ENCODE results near the gene CIDEB. TPM values are rescaled to one million over a fixed set of nuclear protein-coding genes. Genes with fewer than 3 reads are reported as not detected.
A peak's percentile ranks its signal among the peaks of the same experiment; 100 is the strongest.

CIDEB gene
- total and polyA plus RNA-seq, 2 of the 13 experiments (the other 11 are each of a cell fraction or from before 2014, with no cell fraction given) = 35.8 to 110 TPM

DNA sequence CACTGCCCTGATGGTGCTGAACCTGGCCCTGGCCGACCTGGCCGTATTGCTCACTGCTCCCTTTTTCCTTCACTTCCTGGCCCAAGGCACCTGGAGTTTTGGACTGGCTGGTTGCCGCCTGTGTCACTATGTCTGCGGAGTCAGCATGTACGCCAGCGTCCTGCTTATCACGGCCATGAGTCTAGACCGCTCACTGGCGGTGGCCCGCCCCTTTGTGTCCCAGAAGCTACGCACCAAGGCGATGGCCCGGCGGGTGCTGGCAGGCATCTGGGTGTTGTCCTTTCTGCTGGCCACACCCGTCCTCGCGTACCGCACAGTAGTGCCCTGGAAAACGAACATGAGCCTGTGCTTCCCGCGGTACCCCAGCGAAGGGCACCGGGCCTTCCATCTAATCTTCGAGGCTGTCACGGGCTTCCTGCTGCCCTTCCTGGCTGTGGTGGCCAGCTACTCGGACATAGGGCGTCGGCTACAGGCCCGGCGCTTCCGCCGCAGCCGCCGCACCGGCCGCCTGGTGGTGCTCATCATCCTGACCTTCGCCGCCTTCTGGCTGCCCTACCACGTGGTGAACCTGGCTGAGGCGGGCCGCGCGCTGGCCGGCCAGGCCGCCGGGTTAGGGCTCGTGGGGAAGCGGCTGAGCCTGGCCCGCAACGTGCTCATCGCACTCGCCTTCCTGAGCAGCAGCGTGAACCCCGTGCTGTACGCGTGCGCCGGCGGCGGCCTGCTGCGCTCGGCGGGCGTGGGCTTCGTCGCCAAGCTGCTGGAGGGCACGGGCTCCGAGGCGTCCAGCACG, 8.2 kb upstream of the CIDEB start (continued):
- peak; percentile 99 for TF ChIP-seq ZNF343 (CRISPR knock-in tag; IDR thresholded peaks at IDR 0.05)
- TF ChIP-seq IKZF4 (CRISPR knock-in tag; IDR thresholded peaks at IDR 0.05; ENCODE audit: borderline replicate concordance, low read depth, not compliant biosample characterization) = peak; percentile 100
- no peak for TF ChIP-seq BHLHE40 (IDR thresholded peaks at IDR 0.05; ENCODE audit: low read length)
- TF ChIP-seq, protein P1, sequence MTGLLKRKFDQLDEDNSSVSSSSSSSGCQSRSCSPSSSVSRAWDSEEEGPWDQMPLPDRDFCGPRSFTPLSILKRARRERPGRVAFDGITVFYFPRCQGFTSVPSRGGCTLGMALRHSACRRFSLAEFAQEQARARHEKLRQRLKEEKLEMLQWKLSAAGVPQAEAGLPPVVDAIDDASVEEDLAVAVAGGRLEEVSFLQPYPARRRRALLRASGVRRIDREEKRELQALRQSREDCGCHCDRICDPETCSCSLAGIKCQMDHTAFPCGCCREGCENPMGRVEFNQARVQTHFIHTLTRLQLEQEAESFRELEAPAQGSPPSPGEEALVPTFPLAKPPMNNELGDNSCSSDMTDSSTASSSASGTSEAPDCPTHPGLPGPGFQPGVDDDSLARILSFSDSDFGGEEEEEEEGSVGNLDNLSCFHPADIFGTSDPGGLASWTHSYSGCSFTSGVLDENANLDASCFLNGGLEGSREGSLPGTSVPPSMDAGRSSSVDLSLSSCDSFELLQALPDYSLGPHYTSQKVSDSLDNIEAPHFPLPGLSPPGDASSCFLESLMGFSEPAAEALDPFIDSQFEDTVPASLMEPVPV (CRISPR knock-in tag; IDR thresholded peaks at IDR 0.05) = peak; percentile 100
- TF ChIP-seq, protein P2, sequence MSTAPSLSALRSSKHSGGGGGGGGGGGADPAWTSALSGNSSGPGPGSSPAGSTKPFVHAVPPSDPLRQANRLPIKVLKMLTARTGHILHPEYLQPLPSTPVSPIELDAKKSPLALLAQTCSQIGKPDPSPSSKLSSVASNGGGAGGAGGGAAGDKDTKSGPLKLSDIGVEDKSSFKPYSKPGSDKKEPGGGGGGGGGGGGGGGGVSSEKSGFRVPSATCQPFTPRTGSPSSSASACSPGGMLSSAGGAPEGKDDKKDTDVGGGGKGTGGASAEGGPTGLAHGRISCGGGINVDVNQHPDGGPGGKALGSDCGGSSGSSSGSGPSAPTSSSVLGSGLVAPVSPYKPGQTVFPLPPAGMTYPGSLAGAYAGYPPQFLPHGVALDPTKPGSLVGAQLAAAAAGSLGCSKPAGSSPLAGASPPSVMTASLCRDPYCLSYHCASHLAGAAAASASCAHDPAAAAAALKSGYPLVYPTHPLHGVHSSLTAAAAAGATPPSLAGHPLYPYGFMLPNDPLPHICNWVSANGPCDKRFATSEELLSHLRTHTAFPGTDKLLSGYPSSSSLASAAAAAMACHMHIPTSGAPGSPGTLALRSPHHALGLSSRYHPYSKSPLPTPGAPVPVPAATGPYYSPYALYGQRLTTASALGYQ (CRISPR knock-in tag; IDR thresholded peaks at IDR 0.05) = peak; percentile 93
- peak; percentile 77; the same call in 1 of the 3 replicates for TF ChIP-seq MXI1 (IDR thresholded peaks at IDR 0.05; ENCODE audit: borderline replicate concordance, low read depth, low read length)
- TF ChIP-seq ZNF326 (CRISPR knock-in tag; IDR thresholded peaks at IDR 0.05; ENCODE audit: borderline replicate concordance) = no peak; the same call in 1 of the 2 replicates
- TF ChIP-seq HNF4A (CRISPR knock-in tag; IDR thresholded peaks at IDR 0.05) = peak; percentile 46
- TF ChIP-seq FOXP1 (IDR thresholded peaks at IDR 0.05) = no peak
- TF ChIP-seq FOXP1 (CRISPR knock-in tag; IDR thresholded peaks at IDR 0.05) = no peak
- peak; percentile 78 for TF ChIP-seq PHF5A (CRISPR knock-in tag; IDR thresholded peaks at IDR 0.05; ENCODE audit: low read depth, unreplicated experiment)
- peak; percentile 97 for TF ChIP-seq NRL (CRISPR knock-in tag; IDR thresholded peaks at IDR 0.05; ENCODE audit: borderline replicate concordance)
- TF ChIP-seq HDAC2 (CRISPR knock-in tag; IDR thresholded peaks at IDR 0.05) = peak; percentile 75
- TF ChIP-seq SUZ12 (IDR thresholded peaks at IDR 0.05; ENCODE audit: low read depth, low read length) = no peak
- peak; percentile 98; the same call in 1 of the 2 replicates for TF ChIP-seq ZNF235 (CRISPR knock-in tag; IDR thresholded peaks at IDR 0.05; ENCODE audit: borderline replicate concordance)
- peak; percentile 99 for TF ChIP-seq ZSCAN12 (CRISPR knock-in tag; IDR thresholded peaks at IDR 0.05)
- TF ChIP-seq ZNF772 (CRISPR knock-in tag; IDR thresholded peaks at IDR 0.05) = peak; percentile 96
- TF ChIP-seq, protein P3, sequence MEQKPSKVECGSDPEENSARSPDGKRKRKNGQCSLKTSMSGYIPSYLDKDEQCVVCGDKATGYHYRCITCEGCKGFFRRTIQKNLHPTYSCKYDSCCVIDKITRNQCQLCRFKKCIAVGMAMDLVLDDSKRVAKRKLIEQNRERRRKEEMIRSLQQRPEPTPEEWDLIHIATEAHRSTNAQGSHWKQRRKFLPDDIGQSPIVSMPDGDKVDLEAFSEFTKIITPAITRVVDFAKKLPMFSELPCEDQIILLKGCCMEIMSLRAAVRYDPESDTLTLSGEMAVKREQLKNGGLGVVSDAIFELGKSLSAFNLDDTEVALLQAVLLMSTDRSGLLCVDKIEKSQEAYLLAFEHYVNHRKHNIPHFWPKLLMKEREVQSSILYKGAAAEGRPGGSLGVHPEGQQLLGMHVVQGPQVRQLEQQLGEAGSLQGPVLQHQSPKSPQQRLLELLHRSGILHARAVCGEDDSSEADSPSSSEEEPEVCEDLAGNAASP (CRISPR knock-in tag; IDR thresholded peaks at IDR 0.05; ENCODE audit: borderline replicate concordance) = peak; percentile 83
- peak; percentile 95 for TF ChIP-seq TP53 (CRISPR knock-in tag; conservative IDR thresholded peaks at IDR 0.05)
- TF ChIP-seq SMARCE1 (IDR thresholded peaks at IDR 0.05; ENCODE audit: borderline replicate concordance) = no peak; the same call in 1 of the 2 replicates
- TF ChIP-seq ZNF496 (CRISPR knock-in tag; IDR thresholded peaks at IDR 0.05; ENCODE audit: insufficient replicate concordance) = no peak
- TF ChIP-seq ZNF251 (CRISPR knock-in tag; IDR thresholded peaks at IDR 0.05) = peak; percentile 96
- no peak for TF ChIP-seq FIP1L1 (IDR thresholded peaks at IDR 0.05; ENCODE audit: borderline replicate concordance, insufficient read depth, low read depth, low read length)
- peak; percentile 97 for TF ChIP-seq ZNF484 (CRISPR knock-in tag; IDR thresholded peaks at IDR 0.05; ENCODE audit: borderline replicate concordance, low read depth)
- TF ChIP-seq, protein P4, sequence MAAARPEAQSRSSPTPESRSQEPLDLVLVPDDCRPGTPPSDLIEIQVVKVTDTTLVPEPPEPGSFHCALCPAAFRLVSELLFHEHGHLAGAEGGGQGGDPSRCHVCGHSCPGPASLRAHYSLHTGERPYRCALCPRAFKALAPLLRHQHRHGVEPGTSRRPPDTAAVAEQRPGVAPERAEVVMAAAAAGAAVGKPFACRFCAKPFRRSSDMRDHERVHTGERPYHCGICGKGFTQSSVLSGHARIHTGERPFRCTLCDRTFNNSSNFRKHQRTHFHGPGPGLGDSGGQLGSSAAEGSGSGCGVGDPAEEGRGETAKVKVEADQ (CRISPR knock-in tag; IDR thresholded peaks at IDR 0.05; ENCODE audit: borderline replicate concordance) = peak; percentile 99

Measured in HepG2 (cell line).